HG03159 (cell line): ENCODE data around the gene SERGEF.
"Not testable (repeated sequence)": the region's sequence is repeated elsewhere in the genome, so short reads cannot be mapped to it uniquely, and the experiment has no call there.

Experiments
- ATAC-seq: cut with Tn5 transposase; IDR thresholded peaks from one replicate; pipeline ENCODE4 v1.9.1; 2021; ENCODE audit warnings: mild to moderate bottlenecking, moderate library complexity; ENCODE audit not compliant: unreplicated experiment

Gene SERGEF

DNA sequence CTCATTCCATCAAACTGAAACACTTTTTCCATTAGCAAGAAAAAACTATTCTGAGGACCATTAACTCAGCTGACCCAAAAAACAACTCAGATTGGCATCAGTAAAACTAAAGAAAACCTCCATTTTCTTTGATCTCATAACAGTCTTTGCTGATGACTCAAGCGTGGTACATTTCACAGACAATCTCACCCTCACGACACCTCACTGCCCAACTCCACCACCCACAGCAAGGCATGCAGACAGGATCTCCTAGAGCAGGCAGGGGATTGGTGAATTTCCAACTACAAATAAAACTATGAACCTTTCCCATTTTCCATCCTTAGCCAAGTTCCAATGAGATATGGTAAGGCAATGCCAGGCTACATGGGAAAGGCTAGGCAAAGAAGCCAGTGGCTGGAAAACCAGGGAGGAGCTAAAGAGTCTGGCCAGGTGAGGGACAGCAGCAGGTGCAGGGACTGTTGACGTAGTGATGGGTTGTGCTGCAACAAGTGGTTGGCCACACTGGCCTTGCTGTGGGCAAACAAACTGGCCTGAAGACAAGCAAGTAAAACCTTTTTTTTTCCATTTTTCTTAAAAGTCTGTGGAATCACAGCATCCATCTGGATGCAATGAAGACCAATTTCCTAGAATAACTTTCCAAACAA lies 97.2 kb downstream of the SERGEF start:
- no peak for ATAC-seq

DNA sequence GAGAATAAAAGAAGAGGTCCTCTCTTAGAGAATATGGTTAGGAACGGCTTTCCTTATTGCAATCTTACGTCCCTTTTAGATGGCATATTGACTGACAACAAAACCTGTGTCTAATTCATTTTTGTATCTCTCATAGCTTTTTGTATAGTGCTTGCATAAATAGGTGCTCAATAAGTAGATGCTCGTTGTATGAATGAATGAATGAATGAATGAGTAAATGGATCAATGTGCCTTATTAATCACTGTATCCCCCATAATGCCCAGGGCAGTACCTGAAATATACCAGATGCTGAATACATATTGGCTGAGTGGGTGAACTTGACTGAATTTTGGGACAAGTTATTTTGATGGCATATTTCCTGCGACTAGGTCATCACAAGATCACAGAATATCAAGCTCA lies 97.9 kb downstream of the SERGEF start:
- no peak for ATAC-seq

DNA sequence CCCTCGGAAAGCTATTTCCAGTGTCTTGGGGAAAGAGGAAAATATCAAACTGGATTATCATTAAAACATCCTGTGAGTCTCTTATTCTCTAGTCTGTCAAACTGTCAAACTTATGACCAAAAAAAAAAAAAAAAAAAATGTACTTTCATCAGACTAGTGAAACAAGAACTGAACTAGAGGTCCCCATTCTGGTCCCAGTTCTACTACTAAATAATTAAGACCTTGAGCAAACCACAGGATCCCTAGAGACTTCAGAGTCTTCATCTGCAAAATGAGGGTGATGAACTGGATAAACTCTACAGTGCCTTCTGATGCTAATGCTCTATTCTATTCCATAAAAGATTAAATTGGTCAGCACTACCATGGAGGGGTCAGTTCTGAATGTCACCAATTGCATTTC lies 105.8 kb downstream of the SERGEF start:
- ATAC-seq: peak; percentile 44

DNA sequence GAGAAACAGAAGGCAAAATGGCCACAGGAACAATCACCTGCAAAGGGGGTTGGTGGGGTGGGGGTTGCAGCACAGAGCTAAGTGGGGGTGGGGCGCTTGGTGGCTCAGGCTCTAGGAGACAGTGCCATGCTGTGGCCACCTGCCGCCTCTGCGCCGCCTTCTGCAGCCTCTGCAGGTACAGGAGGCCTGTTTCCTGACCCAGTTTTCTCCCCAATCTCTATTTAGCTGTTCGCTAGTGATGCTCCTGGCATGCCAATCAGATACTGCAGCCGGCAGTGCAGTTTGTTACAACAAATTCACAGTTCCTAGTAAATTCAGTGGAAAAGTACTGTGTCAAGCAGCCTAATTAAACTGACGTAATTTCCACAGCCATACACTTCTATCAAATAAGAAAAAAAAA lies 106.4 kb downstream of the SERGEF start:
- ATAC-seq: no peak

GRCh38 chr11:17905477-17905876 lies 107.4 kb downstream of the SERGEF start:
- ATAC-seq: peak; percentile 95

DNA sequence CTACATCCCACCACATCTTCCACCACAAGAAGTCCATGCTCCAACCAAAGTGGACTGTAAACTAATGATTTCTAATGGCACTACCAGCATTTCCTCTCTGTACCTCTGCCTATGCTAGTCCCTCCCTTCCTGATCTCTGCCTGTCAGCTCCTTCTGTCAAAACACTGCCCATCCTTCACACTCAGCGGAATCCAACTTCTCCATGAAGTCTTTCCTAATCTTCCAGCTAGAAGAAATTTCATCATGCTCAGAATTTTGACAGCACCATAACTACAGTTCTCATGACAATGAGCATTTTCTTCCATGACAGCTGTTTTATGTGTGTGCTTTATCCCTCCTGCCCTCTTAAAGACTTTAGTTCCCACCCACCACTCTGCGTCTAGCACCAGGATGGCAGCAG lies 111.4 kb downstream of the SERGEF start:
- ATAC-seq: no peak

- no peak for ATAC-seq
Measured at GRCh38 chr11:17898782-17899181, 114.1 kb downstream of the SERGEF start.

DNA sequence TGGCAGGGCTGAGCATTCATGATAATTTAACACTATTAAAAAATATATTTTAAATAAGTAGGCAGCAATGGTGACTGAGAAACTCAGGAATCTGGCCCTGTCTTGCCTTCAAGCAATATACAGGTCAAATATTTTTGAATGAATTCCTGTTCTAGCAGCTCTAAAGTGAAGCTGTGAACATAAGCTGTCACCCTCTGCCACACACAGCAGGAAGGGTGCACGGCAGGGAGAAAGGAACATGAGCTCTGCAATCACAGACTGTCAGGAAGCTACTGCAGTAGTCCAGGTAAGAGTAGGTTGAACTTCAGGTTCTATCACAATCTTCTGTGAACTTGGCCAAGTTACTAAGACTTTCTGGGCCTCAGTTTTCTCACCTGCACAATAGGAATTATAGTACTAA lies 114.8 kb downstream of the SERGEF start:
- no peak for ATAC-seq

DNA sequence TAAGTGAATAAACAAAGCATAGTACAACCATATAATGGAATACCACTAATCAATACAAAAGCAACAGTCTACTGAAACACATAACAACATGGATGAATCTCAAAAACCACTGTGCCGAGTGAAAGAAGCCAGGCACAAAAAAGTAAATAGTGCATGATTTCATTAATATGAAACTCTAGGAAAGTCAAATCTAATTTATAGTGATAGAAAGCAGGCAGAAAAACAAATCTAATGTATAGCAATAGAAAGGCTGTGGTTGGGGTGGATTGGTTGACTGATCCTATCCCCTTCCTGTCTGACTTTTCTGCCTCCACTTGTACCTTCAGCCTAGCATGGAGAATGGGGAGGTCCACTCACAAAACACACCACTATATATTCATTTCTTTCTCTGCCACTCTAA lies 115.4 kb downstream of the SERGEF start:
- ATAC-seq: no peak

- not testable (repeated sequence) for ATAC-seq
Measured at GRCh38 chr11:17896496-17897151, 116.2 kb downstream of the SERGEF start.

GRCh38 chr11:17894929-17895658 lies 117.8 kb downstream of the SERGEF start:
- no peak for ATAC-seq

DNA sequence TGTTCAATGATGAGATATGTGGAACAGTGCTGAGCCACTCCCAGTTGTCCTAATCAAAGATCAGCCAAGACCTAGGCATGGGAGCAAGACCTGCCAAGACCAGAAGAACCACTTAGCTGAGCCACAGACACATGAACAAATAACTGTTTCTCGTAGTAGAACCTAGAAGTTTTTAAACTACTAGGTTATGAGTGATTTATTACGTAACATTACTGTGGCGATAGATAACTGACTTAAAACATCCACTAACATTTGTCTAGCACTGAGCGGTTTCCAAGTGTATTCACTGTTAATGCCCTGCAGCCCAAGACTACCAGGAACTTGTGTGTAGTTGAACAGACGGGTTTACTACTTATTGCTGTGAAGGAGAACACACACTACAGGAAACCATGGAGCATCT lies 120.4 kb downstream of the SERGEF start:
- no peak for ATAC-seq

DNA sequence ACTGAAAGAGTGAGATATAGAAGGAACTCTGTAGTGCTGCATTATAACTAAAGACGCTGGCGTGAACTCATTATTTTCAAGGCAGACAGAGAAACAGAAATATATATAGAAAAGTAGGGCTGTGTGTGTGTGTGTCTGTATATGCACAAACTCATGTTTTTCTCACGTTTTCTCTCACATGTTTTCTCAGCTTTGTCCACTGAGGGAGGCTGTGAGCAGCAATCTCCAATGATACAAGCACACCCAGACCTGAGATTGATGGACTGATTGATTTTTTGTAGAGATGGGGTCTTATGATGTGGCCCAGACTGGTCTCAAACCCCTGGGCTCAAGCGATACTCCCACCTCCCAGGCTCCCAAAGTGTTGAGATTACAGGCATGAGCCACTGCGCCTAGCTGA lies 122.5 kb downstream of the SERGEF start:
- no peak for ATAC-seq

GRCh38 chr11:17887779-17888178 lies 125.1 kb downstream of the SERGEF start:
- ATAC-seq: no peak

GRCh38 chr11:17883946-17884345 lies 128.9 kb downstream of the SERGEF start:
- no peak for ATAC-seq

- no peak for ATAC-seq
Measured at GRCh38 chr11:17883057-17883456, 129.8 kb downstream of the SERGEF start.

GRCh38 chr11:17878743-17879142 lies 134.1 kb downstream of the SERGEF start:
- no peak for ATAC-seq

GRCh38 chr11:17877886-17878285 lies 135.0 kb downstream of the SERGEF start:
- no peak for ATAC-seq

GRCh38 chr11:17876827-17877226 lies 136.0 kb downstream of the SERGEF start:
- ATAC-seq: no peak

- no peak for ATAC-seq
Measured at GRCh38 chr11:17875891-17876290, 137.0 kb downstream of the SERGEF start.

- no peak for ATAC-seq
Measured at GRCh38 chr11:17873586-17873985, 139.3 kb downstream of the SERGEF start.

DNA sequence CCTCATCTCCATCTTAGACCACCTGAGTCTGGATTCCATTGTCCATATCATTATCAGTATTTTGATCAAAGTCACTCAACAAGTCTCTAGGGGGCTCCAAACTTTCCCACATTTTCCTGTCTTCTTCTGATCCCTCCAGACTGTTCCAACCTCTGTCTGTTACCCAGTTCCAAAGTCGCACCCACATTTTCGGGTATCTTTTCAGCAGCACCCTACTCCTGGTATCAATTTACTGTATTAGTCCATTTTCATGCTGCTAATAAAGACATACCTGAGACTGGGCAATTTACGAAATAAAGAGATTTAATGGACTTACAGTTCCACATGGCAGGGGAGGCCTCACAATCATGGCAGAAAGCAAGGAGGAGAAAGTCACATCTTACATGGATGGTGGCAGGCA lies 144.4 kb downstream of the SERGEF start:
- not testable (repeated sequence) for ATAC-seq
